ENCODE measurements around the gene METRNL. TPM values are rescaled to one million over a fixed set of nuclear protein-coding genes. Genes with fewer than 3 reads are reported as not detected.
"Not testable (repeated sequence)": the region's sequence is repeated elsewhere in the genome, so short reads cannot be mapped to it uniquely, and the experiment has no call there.

The METRNL gene
- total RNA-seq, 2 experiments from 2014 or later = 14.4 to 15.2 TPM

GRCh38 chr17:83042522-83043158, 36.8 kb upstream of the METRNL start:
- intact Hi-C loops (cut with micrococcal nuclease) = no loop called here
- CTCF ChIA-PET = interaction anchor here (0.7 kb wide), 1 partner anchor 91 kb away, joined by 3 read pairs; no protein-coding TSS in a partner anchor
- Mint-ChIP-seq H3K4me3 (no peak overlapping the region), H3K27me3 (ENCODE audit: low read depth) (no peaks in the 10 kb centered on the region), H3K9me3 (peaks cover 15% of the 10 kb centered on the region), H3K36me3 (ENCODE audit: low read depth) (peaks cover 58% of the 10 kb centered on the region), H3K27ac (no peak overlapping the region), H3K4me1 (ENCODE audit: low read depth) (peaks cover 2% of the 10 kb centered on the region)
- DNase-seq = no peak

GRCh38 chr17:83044479-83044878, 34.9 kb upstream of the METRNL start:
- H3K27me3 Mint-ChIP-seq (ENCODE audit: low read depth); intact Hi-C loops (cut with micrococcal nuclease); CTCF ChIA-PET; H3K27ac Mint-ChIP-seq; DNase-seq; H3K4me3 Mint-ChIP-seq: not testable (repeated sequence)
- peaks cover 15% of the 10 kb centered on the region for H3K9me3 Mint-ChIP-seq
- peaks cover 59% of the 10 kb centered on the region for H3K36me3 Mint-ChIP-seq (ENCODE audit: low read depth)
- H3K4me1 Mint-ChIP-seq (ENCODE audit: low read depth) = peaks cover 19% of the 10 kb centered on the region

- Mint-ChIP-seq H3K9me3 (peaks cover 8% of the 10 kb centered on the region), H3K27me3 (ENCODE audit: low read depth) (no peaks in the 10 kb centered on the region), H3K4me3 (no peak overlapping the region), H3K27ac (no peak overlapping the region), H3K36me3 (ENCODE audit: low read depth) (peaks cover 45% of the 10 kb centered on the region), H3K4me1 (ENCODE audit: low read depth) (peaks cover 30% of the 10 kb centered on the region)
- CTCF ChIA-PET = no interaction called here
- intact Hi-C loops (cut with micrococcal nuclease) = loop anchor here (5.0 kb wide), 1 partner anchor 184 kb away; no protein-coding TSS in a partner anchor
- no peak for DNase-seq
Measured at GRCh38 chr17:83046448-83047181, 32.8 kb upstream of the METRNL start.

DNA sequence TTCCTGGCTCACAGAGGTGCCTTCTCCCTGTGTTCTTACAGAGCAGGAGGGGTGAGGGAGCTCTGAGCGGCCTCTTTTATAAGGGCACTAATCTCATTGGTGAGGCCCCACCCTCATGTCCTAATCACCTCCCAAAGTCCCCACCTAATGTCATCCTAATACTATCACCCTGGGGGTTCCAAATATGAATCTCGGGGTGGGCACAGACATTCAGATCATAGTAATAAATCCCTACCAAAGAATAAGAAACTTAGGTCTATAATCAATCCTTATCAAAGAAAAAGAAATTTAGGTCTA, 32.3 kb upstream of the METRNL start:
- no peak overlapping the region for H3K4me3 Mint-ChIP-seq
- peaks cover 32% of the 10 kb centered on the region for H3K4me1 Mint-ChIP-seq (ENCODE audit: low read depth)
- no peak overlapping the region for H3K27ac Mint-ChIP-seq
- peaks cover 6% of the 10 kb centered on the region for H3K9me3 Mint-ChIP-seq
- no peak for DNase-seq
- CTCF ChIA-PET = no interaction called here
- H3K27me3 Mint-ChIP-seq (ENCODE audit: low read depth) = no peaks in the 10 kb centered on the region
- intact Hi-C loops (cut with micrococcal nuclease) = loop anchor here (5.0 kb wide), 1 partner anchor 185 kb away; no protein-coding TSS in a partner anchor
- peaks cover 41% of the 10 kb centered on the region for H3K36me3 Mint-ChIP-seq (ENCODE audit: low read depth)

- intact Hi-C loops (cut with micrococcal nuclease) = loop anchor here (2.0 to 5.0 kb wide), 2 partner anchors 63 to 186 kb away; no protein-coding TSS in a partner anchor
Measured at GRCh38 chr17:83047818-83048475, 31.5 kb upstream of the METRNL start.

DNA sequence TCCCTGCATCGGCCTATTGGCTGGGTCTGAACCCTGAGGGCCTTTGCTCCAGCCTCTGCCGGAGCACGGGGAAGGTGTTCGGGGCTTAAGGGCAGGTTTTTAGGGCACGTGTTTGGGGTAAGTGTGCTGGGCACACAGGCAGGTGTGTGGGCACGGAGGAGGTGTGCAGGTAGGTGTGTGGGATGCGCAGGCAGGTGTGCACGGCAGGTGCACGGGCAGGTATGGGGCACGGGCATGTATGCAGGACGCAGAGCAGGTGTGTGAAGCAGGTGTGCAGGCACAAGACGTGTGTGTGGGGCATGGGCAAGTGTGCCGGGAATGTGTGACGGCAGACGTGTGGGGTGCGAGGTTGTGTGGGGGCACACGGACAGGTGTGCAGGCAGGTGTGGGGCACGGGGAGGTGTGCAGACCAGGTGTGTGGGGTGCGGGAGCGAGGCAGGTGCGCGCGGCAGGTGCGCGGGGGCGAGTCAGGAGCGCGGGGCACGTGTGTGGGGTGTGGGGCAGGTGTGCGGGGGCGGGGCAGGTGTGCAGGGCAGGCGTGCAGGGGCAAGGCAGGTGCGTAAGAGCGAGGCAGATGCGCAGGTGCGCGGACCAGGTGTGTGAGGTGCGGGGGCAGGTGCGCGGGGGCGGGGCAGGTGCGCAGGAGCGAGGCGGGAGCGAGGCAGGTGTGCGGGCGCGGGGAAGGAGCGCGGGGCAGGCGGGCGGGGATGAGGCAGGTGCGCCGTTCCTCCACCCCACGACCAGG, 28.6 kb upstream of the METRNL start:
- peak overlapping the region; percentile 86 for H3K4me3 Mint-ChIP-seq
- H3K4me1 Mint-ChIP-seq (ENCODE audit: low read depth) = peaks cover 32% of the 10 kb centered on the region
- H3K36me3 Mint-ChIP-seq (ENCODE audit: low read depth) = peaks cover 13% of the 10 kb centered on the region
- no peaks in the 10 kb centered on the region for H3K27me3 Mint-ChIP-seq (ENCODE audit: low read depth)
- H3K27ac Mint-ChIP-seq = peak overlapping the region; percentile 74
- intact Hi-C loops (cut with micrococcal nuclease) = loop anchor here (2.0 to 10.0 kb wide), 4 partner anchors 28 to 736 kb away; partner anchors contain the start of genes CD7, FN3KRP and METRNL
- no peaks in the 10 kb centered on the region for H3K9me3 Mint-ChIP-seq
- CTCF ChIA-PET = no interaction called here
- DNase-seq = no peak

More at GRCh38 chr17:83047818-83048475, 31.5 kb upstream of the METRNL start:
- peaks cover 33% of the 10 kb centered on the region for H3K36me3 Mint-ChIP-seq (ENCODE audit: low read depth)
- H3K9me3 Mint-ChIP-seq; H3K27me3 Mint-ChIP-seq (ENCODE audit: low read depth); CTCF ChIA-PET; DNase-seq: not testable (repeated sequence)
- peak overlapping the region; percentile 61 for H3K4me3 Mint-ChIP-seq
- peaks cover 32% of the 10 kb centered on the region for H3K4me1 Mint-ChIP-seq (ENCODE audit: low read depth)
- peak overlapping the region; percentile 93 for H3K27ac Mint-ChIP-seq

- intact Hi-C loops (cut with micrococcal nuclease) = loop anchor here (2.0 to 10.0 kb wide), 4 partner anchors 27 to 737 kb away; partner anchors contain the start of genes CD7, FN3KRP and METRNL
- Mint-ChIP-seq H3K9me3 (no peaks in the 10 kb centered on the region), H3K4me1 (ENCODE audit: low read depth) (peaks cover 32% of the 10 kb centered on the region), H3K36me3 (ENCODE audit: low read depth) (peaks cover 9% of the 10 kb centered on the region), H3K27ac (peak overlapping the region; percentile 63), H3K27me3 (ENCODE audit: low read depth) (no peaks in the 10 kb centered on the region), H3K4me3 (peak overlapping the region; percentile 86)
- peak; percentile 97 for DNase-seq
- CTCF ChIA-PET = no interaction called here
Measured at GRCh38 chr17:83051396-83052240, 27.8 kb upstream of the METRNL start.

DNA sequence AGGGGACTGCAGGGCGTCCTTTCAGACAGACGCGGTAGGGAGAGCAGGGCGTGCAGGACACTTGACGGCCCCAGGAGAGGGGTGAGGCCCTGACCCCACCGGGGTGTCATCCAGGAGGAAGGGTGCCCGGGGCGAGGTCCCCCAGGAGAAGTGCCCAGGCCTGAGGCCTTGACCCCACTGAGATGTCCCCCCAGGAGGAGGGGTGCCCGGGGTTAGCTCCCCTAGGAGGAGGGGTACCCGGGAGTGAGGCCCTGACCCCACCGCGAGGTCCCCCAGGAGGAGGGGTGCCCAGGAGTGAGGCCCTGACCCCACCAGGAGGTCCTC, 27.2 kb upstream of the METRNL start:
- peaks cover 7% of the 10 kb centered on the region for H3K36me3 Mint-ChIP-seq (ENCODE audit: low read depth)
- peak overlapping the region; percentile 74 for H3K4me3 Mint-ChIP-seq
- H3K9me3 Mint-ChIP-seq = no peaks in the 10 kb centered on the region
- CTCF ChIA-PET = no interaction called here
- peaks cover 32% of the 10 kb centered on the region for H3K4me1 Mint-ChIP-seq (ENCODE audit: low read depth)
- H3K27me3 Mint-ChIP-seq (ENCODE audit: low read depth) = no peaks in the 10 kb centered on the region
- DNase-seq = no peak
- intact Hi-C loops (cut with micrococcal nuclease) = loop anchor here (5.0 to 10.0 kb wide), 3 partner anchors 170 to 737 kb away; partner anchors contain the start of genes CD7 and FN3KRP
- H3K27ac Mint-ChIP-seq = peak overlapping the region; percentile 63

DNA sequence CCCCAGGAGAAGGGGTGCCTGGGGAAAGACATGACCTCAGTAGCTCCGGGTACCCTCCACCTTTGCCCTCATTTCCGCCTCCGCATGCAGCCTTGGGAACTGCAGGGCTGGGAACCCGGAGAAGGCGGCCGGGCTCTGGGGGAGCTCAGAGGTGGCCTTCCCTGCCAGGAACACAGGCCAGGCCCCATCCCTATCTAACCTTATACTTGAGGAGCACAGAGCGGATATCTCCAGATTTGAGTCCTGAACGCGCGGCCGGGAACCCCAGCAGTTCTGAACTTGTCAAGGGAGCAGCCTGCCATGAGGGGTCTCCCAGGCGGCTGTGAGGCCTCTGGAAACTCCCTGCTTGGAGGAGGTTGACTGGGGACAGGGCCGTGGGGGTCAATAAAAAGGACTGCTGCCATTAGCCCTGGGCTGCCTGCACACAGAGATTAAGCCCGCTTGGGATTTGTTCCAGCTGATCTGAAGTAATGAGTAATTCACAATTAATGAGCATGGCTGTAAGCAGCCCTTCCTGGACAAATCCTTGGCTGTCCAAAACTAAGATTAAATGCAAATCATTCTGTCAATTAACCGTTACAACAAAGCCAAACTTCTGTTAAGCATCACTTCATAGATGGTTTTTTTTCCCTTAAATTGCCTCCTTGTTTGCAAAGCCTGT, 26.3 kb upstream of the METRNL start:
- Mint-ChIP-seq H3K27ac (no peak overlapping the region), H3K9me3 (no peaks in the 10 kb centered on the region), H3K4me1 (ENCODE audit: low read depth) (peaks cover 29% of the 10 kb centered on the region), H3K4me3 (peak overlapping the region; percentile 12), H3K36me3 (ENCODE audit: low read depth) (peaks cover 3% of the 10 kb centered on the region), H3K27me3 (ENCODE audit: low read depth) (no peaks in the 10 kb centered on the region)
- intact Hi-C loops (cut with micrococcal nuclease) = loop anchor here (5.0 to 10.0 kb wide), 3 partner anchors 171 to 738 kb away; partner anchors contain the start of genes CD7 and FN3KRP
- CTCF ChIA-PET = interaction anchor here (0.6 kb wide), 1 partner anchor 443 kb away, joined by 3 read pairs; no protein-coding TSS in a partner anchor
- DNase-seq = no peak

DNA sequence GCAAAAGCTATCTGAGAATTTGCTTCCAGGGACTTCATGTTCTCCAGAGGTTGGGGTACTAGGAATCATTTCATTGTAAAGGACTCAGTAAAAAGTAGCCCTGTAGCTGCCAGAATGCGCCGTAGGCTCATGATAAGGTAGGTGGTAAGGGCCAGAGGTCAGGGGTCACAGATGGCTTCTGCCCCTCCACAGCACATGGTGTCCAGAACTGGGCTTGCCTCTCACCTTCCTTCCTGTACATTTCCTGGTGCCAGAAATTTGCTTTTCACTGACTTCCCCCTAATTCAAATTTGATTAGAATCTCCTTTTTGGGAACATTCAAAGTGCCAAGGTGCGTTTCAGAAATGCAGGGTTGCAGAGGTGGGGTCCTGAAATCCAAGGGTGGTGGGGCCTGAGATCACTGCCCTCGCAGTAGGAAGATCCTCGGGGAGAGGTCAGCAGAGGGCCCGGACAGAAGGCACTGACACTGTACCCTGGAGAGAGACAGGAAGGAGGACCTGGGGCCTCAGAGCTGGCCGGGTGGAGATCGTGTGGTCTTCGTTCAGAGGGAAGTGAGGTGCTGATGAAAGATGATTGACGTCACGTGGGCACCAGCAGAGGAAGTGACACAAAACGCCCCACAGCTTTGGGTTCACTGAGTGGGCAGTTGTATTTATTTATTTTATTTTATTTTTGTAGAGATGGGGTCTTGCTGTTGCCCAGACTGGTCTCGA, 25.5 kb upstream of the METRNL start:
- intact Hi-C loops (cut with micrococcal nuclease) = loop anchor here (5.0 to 10.0 kb wide), 3 partner anchors 172 to 739 kb away; partner anchors contain the start of genes CD7 and FN3KRP
- CTCF ChIA-PET = no interaction called here
- Mint-ChIP-seq H3K4me3 (no peak overlapping the region), H3K4me1 (ENCODE audit: low read depth) (peaks cover 21% of the 10 kb centered on the region), H3K9me3 (no peaks in the 10 kb centered on the region), H3K27me3 (ENCODE audit: low read depth) (no peaks in the 10 kb centered on the region), H3K27ac (peak overlapping the region; percentile 61), H3K36me3 (ENCODE audit: low read depth) (no peaks in the 10 kb centered on the region)
- no peak for DNase-seq

Measured in activated naive CD4-positive, alpha-beta T cell treated with anti-CD3 and anti-CD28 coated beads for 36 hours (primary cell).